Panc1 (cell line): ENCODE measurements around the gene SRRM3. TPM values are rescaled to one million over a fixed set of nuclear protein-coding genes. Genes with fewer than 3 reads are reported as not detected.
A peak's percentile ranks its signal among the peaks of the same experiment; 100 is the strongest.

Experiments
- ATAC-seq: fragments of 200-7000 bp; cut with Tn5 transposase; 2 replicates; pipeline ENCODE4 v1.9.1; 2020; ENCODE audit warnings: mild to moderate bottlenecking, moderate library complexity
- BruUV-seq: library from RNA; stranded (reverse); fragments of 400-500 nt; replicated peaks from 2 replicates; lab custom pipeline; 2021; lab: Mats Ljungman, UMichigan
- CTCF ChIA-PET: fragments of 300-600 bp; sonication (Branson Sonifier 250); formaldehyde crosslinking; loops from one replicate; lab custom pipeline; 2022; ENCODE audit warnings: antibody characterized with exemption; lab: Charles Lee
- POLR2A ChIA-PET: fragments of 300-600 bp; sonication (Branson Sonifier 250); formaldehyde crosslinking; loops from one replicate; lab custom pipeline; 2022; ENCODE audit warnings: antibody characterized with exemption; lab: Charles Lee
- DNase-seq: peaks from one replicate; pipeline ENCODE4 v3.0.0-alpha.2; 2010; ENCODE audit warnings: low read depth, low spot score
- H3K27ac ChIP-seq: 2 replicates; pipeline ENCODE4 v1.5.1; 2011; ENCODE audit warnings: mild to moderate bottlenecking, low read length, inconsistent platforms
- H3K27me3 ChIP-seq: fragments of 200-500 bp; sonication (Bioruptor generic); 2 replicates; pipeline ENCODE4 v1.6.0; 2014; ENCODE audit warnings: low read length, inconsistent platforms; ENCODE audit not compliant: control insufficient read depth, insufficient read depth
- H3K36me3 ChIP-seq: fragments of 200-500 bp; sonication (Bioruptor generic); 2 replicates; pipeline ENCODE4 v1.5.1; 2014; ENCODE audit warnings: inconsistent platforms, mild to moderate bottlenecking, low read length, moderate library complexity; ENCODE audit not compliant: control insufficient read depth, insufficient read depth
- H3K4me1 ChIP-seq: 2 replicates; pipeline ENCODE4 v1.5.1; 2011; ENCODE audit warnings: inconsistent platforms, mild to moderate bottlenecking, low read length, moderate library complexity; ENCODE audit not compliant: control insufficient read depth, insufficient read depth
- H3K4me3 ChIP-seq, 2 experiments: 2 replicates each; pipeline ENCODE4 v1.5.1; 2011 to 2012; ENCODE audit warnings: low read depth in 2 of 2, low read length in 2 of 2, mild to moderate bottlenecking in 2 of 2, inconsistent platforms in 1 of 2, moderate library complexity in 1 of 2
- H3K9me3 ChIP-seq: fragments of 200-500 bp; sonication (Bioruptor generic); 2 replicates; pipeline ENCODE4 v1.5.1; 2014; ENCODE audit warnings: low read depth, mild to moderate bottlenecking, inconsistent platforms, low read length, moderate library complexity; ENCODE audit not compliant: control insufficient read depth, insufficient read depth
- POLR2AphosphoS5 ChIP-seq: IDR thresholded peaks from 2 replicates; pipeline ENCODE4 v1.6.1; 2012; ENCODE audit warnings: mild to moderate bottlenecking, low read depth, low read length, moderate library complexity
- SIN3A ChIP-seq: IDR thresholded peaks from 2 replicates; pipeline ENCODE4 v1.6.1; 2012; ENCODE audit warnings: low read depth, mild to moderate bottlenecking, low read length, moderate library complexity, borderline replicate concordance; ENCODE audit not compliant: insufficient read depth
- TCF7L2 ChIP-seq: IDR thresholded peaks from 2 replicates; pipeline ENCODE4 v1.6.1; 2011; ENCODE audit warnings: mild to moderate bottlenecking, low read depth, low read length, inconsistent platforms
- in situ Hi-C: cut with HindIII; loops from 2 replicates; pipeline ENCODE4 v1.10.0; 2016; ENCODE audit warnings: low sequenced_read_pairs, low pct_unique_long_range_greater_than_20kb
- intact Hi-C: fragments of 100-400 bp; cut with micrococcal nuclease; formaldehyde crosslinking; loops from one replicate; pipeline ENCODE4 v1.10.0; 2022; ENCODE audit not compliant: unreplicated experiment
- total RNA-seq: library from RNA; stranded (reverse); gene quantifications from one replicate; pipeline ENCODE4 v1.2.1, GENCODE V29; 2021; ENCODE audit not compliant: unreplicated experiment
- TF ChIP-seq, protein P1 (sequence below): fragments of 450-650 bp; IDR thresholded peaks from 2 replicates; pipeline ENCODE4 v1.5.1; 2017; ENCODE audit warnings: mild to moderate bottlenecking
- TF ChIP-seq, protein P2 (sequence below), 2 experiments: IDR thresholded peaks; 2 replicates each; pipeline ENCODE4 v1.6.1; 2011 to 2012; ENCODE audit warnings: low read depth in 2 of 2, control low read depth in 1 of 2, low read length in 1 of 2, mild to moderate bottlenecking in 1 of 2, moderate library complexity in 1 of 2; ENCODE audit not compliant: insufficient read depth in 1 of 2

The SRRM3 gene
- total RNA-seq, 1 experiment from 2014 or later, result 8.5 TPM

- CTCF ChIA-PET, result no interaction called here
- TF ChIP-seq SIN3A (no peak), TCF7L2 (no peak), POLR2AphosphoS5 (no peak)
- TF ChIP-seq, protein P1, sequence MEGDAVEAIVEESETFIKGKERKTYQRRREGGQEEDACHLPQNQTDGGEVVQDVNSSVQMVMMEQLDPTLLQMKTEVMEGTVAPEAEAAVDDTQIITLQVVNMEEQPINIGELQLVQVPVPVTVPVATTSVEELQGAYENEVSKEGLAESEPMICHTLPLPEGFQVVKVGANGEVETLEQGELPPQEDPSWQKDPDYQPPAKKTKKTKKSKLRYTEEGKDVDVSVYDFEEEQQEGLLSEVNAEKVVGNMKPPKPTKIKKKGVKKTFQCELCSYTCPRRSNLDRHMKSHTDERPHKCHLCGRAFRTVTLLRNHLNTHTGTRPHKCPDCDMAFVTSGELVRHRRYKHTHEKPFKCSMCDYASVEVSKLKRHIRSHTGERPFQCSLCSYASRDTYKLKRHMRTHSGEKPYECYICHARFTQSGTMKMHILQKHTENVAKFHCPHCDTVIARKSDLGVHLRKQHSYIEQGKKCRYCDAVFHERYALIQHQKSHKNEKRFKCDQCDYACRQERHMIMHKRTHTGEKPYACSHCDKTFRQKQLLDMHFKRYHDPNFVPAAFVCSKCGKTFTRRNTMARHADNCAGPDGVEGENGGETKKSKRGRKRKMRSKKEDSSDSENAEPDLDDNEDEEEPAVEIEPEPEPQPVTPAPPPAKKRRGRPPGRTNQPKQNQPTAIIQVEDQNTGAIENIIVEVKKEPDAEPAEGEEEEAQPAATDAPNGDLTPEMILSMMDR, result no peak
- TF ChIP-seq, protein P2, sequence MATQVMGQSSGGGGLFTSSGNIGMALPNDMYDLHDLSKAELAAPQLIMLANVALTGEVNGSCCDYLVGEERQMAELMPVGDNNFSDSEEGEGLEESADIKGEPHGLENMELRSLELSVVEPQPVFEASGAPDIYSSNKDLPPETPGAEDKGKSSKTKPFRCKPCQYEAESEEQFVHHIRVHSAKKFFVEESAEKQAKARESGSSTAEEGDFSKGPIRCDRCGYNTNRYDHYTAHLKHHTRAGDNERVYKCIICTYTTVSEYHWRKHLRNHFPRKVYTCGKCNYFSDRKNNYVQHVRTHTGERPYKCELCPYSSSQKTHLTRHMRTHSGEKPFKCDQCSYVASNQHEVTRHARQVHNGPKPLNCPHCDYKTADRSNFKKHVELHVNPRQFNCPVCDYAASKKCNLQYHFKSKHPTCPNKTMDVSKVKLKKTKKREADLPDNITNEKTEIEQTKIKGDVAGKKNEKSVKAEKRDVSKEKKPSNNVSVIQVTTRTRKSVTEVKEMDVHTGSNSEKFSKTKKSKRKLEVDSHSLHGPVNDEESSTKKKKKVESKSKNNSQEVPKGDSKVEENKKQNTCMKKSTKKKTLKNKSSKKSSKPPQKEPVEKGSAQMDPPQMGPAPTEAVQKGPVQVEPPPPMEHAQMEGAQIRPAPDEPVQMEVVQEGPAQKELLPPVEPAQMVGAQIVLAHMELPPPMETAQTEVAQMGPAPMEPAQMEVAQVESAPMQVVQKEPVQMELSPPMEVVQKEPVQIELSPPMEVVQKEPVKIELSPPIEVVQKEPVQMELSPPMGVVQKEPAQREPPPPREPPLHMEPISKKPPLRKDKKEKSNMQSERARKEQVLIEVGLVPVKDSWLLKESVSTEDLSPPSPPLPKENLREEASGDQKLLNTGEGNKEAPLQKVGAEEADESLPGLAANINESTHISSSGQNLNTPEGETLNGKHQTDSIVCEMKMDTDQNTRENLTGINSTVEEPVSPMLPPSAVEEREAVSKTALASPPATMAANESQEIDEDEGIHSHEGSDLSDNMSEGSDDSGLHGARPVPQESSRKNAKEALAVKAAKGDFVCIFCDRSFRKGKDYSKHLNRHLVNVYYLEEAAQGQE (IDR thresholded peaks at IDR 0.05; ENCODE audit: insufficient read depth in 1 of 2, low read depth in 2 of 2, low read length in 1 of 2), result no peak
- Histone ChIP-seq H3K27ac (peak overlapping the region; percentile 91), H3K4me1 (peaks cover 48% of the 10 kb centered on the region), H3K36me3 (no peaks in the 10 kb centered on the region), H3K27me3 (no peaks in the 10 kb centered on the region), H3K4me3 (no peak overlapping the region), H3K9me3 (no peaks in the 10 kb centered on the region)
- ATAC-seq (no peak), DNase-seq (no peak)
- no TSS peak for BruUV-seq
- POLR2A ChIA-PET, result no interaction called here
- intact Hi-C loops (no loop called here), in situ Hi-C loops (no loop called here)
Measured at GRCh38 chr7:76293407-76293901, 91.8 kb downstream of the SRRM3 start.

GRCh38 chr7:76294344-76295024 is 92.8 kb downstream of the SRRM3 start:
- in situ Hi-C loops (no loop called here), intact Hi-C loops (no loop called here)
- Histone ChIP-seq H3K9me3 (no peaks in the 10 kb centered on the region), H3K27me3 (no peaks in the 10 kb centered on the region), H3K4me1 (peaks cover 48% of the 10 kb centered on the region), H3K36me3 (no peaks in the 10 kb centered on the region), H3K4me3 (peak overlapping the region; percentile 3 to 47; a peak in 2 of 4 replicates), H3K27ac (peak overlapping the region; percentile 91)
- peak; percentile 39; the same call in 1 of the 2 replicates for TF ChIP-seq POLR2AphosphoS5
- TF ChIP-seq SIN3A, result no peak
- CTCF ChIA-PET, result no interaction called here
- POLR2A ChIA-PET, result no interaction called here
- peak; percentile 74 for ATAC-seq
- BruUV-seq, result no TSS peak
- DNase-seq, result no peak
